Inflammatory macrophage treated with lipopolysaccharide for 1 hour (primary cell): ENCODE results near the gene PIK3CD.
"Not testable (repeated sequence)": the region's sequence is repeated elsewhere in the genome, so short reads cannot be mapped to it uniquely, and the experiment has no call there.

Experiments
- DNase-seq, 2 donors: peaks; one replicate each; pipeline ENCODE4 v3.0.0-alpha.2; 2020 to 2022

Gene PIK3CD

DNA sequence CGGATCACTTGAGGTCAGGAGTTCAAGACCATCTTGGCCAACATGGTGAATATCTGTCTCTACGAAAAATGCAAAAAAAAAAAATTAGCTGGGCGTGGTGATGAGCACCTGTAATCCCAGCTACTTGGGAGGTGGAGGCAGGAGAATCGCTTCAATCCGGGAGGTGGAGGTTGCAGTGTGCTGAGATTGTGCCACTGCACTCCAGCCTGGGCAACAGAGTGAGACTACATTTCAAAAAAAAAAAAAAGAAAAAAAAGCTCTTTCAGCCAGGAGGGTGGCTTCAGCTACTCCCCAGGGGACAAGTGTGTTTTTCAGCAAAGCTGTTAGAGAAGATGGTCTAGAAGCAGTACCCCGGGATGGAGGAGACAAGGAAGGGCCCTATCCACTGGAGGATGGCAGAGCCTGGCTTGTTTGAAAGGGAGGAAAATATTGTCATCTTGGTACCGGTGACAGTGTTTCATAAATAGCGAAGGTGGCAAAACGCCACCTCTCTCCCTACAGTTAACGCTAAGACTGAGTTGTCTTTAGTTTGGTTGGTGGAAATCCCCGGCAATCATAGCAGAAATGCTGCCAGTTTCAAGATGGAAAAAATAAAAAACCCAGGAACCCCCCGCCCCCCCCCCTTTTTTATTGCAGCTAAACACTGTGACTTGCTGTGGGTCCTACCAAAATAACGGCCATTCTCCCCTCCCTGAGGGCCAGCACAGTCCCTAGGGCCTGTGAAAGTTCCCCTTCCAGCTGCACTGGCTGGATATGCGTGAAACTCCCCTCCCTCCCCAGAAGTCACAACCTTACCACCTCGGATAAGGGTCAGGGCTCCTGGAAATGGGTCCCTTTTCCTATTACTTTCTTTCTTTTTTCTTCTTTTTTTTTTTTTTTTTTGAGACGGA lies 3.5 kb downstream of the PIK3CD start:
- DNase-seq = peak in 1 of 2 donors; percentile 18

DNA sequence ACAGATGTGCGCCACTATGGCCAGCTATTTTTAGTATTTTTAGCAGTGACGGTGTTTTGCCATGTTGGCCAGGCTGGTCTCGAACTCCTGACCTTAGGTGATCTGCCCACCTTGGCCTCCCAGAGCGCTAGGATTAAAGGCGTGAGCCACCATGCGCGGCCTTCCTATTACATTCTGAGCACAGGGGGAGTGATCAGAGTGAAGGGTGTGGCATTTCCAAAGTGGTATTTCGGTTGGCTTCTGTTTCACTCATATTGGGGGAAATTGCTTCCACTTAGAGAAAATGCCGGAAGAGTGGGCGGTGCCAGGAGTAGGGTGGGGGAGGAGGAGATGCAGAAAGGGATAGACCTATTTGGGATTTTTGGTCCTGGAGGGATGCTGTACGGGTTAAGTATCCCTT lies 4.3 kb downstream of the PIK3CD start:
- peak; percentile 21 to 51 for DNase-seq

DNA sequence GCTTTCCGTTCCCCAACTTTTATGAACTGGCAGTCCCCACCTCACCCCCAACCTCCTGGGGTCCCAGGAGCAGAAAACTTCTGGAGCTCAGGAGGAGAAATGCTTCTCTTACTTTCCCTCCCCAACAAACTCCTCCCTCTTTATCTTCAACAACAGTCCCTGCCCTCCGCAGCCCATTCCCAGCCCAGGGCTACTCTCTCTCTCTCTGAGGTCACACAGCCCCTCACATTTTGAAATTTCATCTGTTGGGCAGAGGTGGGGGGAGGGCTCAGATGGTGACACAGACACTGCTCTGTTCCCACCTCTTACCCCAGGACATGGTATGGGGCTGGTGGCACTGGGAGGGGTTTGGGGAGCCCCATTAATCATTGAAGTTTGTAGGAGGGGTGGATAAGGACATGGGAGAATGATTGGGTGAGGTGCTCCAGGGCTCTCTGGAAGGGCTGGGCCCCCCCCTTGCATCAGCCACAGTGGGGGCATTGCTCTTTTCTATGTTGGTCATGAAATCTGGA lies 6.0 kb downstream of the PIK3CD start:
- DNase-seq = peak; percentile 33 to 77

DNA sequence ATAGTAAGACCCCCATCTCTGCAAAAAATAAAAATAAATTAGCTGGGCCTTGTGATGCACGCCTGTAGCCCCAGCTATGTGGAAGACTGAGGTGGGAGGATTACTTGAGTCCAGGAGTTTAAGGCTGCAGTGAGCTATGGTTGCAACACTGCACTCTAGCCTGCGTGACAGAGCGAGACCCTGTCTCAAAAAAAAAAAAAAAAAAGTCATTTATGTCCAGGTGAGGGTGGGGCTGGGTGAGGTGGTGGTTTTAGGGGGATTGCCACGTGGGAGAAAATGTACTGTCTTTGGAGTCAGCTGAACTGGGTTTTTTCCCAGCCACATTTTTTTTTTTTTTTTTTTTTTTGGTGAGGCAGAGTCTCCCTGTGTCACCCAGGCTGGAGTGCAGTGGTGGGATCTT lies 6.7 kb downstream of the PIK3CD start:
- DNase-seq = peak; percentile 32 to 64

DNA sequence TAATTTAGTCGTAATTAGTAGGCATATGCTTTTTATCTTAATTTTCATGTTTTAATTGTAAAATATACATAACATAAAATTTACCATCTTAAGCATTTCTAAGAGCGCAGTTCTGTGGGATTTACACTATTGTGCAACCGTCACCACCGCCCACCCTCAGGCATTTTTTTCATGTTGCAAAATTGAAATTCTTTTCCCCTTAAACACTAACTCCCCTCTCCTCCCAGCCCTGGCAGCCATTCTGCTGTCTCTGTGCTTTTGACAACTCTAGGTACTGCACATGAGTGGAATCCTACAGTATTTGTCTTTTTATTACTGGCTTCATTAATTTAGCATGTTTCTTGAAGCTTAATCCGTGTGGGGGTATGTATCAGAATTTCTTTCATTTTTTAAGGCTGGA lies 7.8 kb downstream of the PIK3CD start:
- DNase-seq = peak; percentile 85 to 94

DNA sequence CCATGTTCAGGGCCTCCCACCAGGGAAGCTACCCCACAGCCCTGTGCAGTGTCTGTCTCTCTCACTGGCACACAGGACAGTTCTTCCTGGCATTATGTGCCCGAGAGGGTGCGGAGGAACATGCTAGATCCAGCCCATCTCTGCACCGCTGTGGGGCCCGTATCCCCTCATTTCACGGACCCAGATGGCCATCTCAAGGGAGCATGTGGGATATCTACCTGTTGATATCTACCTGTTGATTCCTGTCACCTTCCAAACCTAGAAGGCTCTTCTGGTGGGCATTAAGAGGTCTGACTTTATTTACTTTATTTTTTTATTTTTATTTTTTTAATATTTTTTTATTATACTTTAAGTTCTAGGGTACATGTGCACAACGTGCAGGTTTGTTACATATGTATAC lies 11.7 kb downstream of the PIK3CD start:
- DNase-seq = no peak

DNA sequence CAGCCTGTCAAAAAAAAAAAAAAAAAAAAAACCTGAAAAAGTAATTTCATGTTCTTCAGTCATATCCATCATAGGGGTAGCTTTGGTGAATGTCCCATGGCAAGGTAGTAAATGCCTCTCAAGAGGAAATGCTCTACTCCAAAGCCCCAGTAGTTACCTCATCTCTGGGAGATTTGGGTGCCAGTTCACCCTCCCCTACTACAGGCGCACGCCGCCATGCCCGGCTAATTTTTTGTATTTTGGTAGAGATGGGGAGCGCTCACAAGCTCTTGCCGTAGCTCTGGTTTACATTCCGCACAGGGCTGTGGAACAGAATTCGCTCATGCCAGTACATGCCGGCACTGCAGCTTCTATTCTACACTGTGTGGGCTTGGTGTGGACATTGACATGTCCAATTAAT lies 13.7 kb downstream of the PIK3CD start:
- no peak for DNase-seq

DNA sequence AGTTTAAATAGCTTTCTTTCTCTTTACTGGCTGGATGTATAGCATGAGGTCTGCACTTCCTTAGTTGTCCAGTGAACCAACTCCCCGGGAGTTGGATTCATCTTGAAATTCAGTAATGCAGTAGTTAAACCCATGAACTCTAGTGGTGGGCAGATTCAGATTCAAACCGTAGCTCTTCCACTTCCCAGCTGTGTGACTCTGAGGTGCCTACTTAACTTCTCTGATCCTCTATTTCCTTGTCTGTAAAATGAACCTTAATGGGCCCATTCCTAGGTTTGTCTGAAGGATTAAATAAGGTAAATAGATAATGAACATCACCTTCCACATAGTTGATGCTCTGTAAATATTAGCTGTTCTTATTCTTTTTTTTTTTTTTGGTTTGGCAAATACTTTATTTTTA lies 16.5 kb downstream of the PIK3CD start:
- DNase-seq = no peak

DNA sequence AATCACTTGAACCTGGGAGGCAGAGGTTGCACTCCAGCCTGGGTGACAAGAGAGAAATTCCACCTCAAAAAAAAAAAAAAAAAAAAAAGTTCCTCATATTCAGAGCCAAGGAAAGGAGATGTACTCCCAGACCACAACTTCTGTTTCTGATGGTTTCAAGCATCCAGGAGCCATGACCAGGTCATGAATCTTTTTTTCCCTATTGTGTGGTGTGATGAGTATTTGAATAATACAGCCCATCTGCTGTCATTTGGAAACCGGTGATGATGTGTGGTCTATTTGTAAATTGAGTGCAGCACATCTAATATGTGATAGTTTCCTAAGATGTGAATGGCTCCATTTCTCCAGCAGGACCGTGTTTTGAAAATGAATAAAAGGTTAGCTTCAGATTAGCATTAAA lies 18.6 kb downstream of the PIK3CD start:
- DNase-seq = peak; percentile 78 to 81

DNA sequence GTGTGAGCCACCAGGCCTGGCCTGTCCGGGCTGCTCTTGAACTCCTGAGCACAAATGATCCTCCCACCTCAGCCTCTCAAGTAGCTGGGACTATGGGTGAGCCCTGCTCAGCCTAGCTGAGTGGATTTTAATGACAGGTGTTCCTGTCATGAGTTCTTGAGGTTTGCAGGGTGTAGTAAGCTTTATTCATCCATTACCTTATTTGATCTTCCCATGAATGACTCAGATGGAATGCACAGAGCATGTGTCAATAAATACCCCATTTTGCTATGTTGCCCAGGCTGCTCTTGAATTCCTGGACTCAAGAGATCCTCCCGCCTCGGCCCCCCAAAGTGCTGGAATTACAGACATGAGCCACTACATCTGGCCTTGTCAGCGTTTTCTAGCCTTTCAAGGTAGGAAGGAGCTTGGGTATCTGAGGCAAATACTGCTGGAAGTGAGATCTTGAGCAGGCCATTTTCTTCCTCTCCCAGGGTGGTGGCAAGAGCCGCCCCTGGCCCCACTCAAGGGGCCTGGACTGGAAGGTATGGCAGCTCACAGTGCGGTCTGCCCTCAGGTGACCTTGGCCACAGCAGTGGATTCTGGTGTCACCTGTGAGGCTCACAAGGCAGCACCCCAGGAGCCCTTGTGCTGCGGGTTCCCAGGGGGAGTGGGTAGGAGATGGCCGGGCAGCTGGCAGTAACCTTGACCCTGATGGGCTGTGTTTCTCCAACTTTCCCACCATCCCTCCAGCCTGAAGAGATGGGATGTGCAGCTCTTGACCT lies 20.0 kb downstream of the PIK3CD start:
- DNase-seq = no peak

DNA sequence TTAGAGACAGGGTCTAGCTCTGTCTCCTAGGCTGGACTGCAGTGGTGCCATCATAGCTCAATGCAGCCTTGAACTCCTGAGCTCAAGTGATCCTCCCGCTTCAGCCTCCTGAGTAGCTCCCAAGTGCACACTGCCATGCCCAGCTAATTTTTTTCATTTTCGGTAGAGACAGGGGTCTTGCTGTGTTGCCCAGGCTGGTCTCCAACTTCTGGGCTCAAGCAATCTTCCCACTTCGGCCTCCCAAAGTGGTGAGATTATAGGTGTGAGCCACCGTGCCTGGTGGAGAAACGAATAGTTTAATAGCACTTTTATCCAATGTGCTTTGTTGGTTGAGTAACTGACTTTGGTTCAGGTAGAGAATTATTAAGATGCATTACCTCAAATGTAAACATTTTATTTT lies 20.9 kb downstream of the PIK3CD start:
- DNase-seq = no peak

DNA sequence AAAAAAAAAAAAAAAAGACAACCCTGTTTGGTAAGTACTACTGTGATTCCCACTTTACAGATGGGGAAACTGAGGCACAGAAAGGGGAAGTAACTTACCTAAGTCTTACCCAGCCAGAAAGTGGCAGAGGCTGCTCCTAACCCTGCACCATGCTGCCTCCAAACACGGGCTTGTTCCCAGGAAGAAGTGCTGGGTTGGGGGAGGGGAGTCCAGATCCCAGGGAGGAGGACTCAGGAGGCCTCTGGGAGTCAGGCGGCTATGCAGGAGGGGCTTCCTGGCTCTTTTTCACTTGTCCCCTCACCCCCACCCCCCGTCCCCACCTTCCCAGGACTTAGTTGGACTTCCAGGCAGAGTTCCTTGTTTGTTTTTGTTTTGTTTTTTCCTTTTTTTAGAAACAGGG lies 23.9 kb downstream of the PIK3CD start:
- no peak for DNase-seq

DNA sequence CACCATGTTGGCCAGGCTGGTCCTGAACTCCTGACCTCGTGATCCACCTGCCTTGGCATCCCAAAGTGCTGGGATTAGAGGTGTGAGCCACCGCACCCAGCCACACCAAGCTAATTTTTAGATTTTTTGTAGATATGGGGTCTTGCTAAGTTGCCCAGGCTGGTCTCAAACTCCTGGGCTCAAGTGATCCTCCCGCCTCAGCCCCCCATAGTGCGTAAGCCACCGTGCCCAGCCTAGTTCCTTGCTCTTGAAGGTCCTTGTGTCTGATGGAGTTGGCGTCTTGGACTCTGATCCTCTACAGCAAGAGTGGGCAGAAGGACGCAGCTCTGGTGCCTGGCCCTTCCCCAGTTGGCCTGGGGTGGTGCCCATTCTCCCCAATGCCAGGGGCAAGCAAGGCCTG lies 24.6 kb downstream of the PIK3CD start:
- DNase-seq = not testable (repeated sequence)

DNA sequence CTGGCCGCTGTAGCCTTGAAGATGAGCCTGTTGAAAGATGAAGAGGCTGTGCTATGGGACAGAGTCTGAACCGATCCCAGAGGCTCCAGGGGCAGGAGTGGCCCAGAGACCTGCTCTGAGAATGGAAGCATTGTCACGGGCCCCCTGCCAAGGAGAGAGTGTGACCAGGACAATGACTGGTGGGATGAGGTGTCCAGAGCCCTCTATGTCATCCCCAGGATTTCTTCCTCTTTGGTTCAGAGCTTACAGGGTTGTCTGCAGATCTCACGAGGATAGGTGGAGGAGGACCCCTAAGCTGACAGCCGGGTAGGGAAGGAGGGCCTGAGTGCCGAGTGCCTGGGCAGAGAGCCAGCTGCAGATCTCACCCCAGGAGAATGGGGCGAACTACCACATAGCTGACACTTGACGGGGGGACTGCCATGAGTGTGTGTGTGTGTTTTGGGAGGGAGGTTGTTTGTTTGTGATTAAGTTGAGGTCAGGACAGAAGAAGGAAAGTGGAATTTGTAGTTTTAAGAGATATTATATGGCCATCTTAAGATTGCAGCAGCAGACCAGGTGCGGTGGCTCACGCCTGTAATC lies 25.4 kb downstream of the PIK3CD start:
- no peak for DNase-seq

DNA sequence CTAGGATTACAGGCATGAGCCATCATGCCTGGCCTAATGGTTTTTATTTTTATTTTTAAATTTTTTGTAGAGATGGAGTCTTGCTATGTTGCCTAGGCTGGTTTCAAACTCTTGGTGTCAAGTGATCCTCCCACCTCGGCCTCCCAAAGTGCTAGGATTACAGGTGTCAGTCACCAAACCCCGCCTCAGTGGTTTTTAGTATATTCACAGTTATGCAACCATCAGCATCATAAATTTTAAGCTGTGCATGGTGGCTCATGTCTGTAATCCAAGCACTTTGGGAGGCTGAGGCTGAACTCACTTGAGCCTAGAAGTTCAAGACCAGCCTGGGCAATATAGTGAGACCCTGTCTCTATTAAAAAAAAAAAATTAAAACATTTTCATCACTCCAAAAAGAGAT lies 28.6 kb downstream of the PIK3CD start:
- DNase-seq = no peak

DNA sequence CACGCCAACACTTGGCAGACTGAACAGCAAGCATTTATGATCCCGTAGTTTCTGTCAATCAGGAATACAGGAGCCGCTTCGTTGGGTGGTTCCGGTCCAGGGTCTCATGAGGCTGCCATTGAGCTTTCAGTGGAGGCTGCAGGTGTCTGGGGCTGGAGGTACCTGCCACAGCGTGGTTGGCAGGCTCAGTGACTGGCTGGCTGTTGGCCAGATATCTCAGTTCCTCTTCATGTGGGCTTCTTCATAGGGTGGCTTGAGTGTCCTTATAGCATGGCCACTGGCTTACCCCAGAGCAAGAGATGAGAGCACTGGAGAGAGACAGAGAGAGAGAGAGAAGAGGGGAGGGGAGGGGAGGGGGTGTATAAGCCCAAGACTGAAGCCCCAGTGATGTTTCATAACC lies 29.3 kb downstream of the PIK3CD start:
- DNase-seq = no peak

DNA sequence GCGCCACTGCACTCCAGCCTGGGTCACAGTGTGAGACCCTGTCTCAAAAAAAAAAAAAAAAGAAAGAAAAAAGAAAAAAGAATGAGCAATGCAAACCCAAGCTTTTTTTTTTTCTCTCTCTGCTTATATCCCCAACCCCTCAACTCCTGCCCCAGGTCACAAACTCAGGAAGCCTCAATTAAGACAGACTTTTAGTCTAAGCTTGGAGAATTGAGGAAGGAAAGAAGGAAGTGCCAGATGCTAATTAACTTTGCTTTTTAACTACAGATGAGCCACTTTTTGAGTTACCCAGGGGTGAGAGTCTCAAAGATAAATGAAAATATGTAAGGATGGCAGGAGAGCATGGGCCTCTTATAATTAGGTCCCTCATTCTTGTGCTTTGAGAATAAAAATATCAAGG lies 33.3 kb downstream of the PIK3CD start:
- no peak for DNase-seq

DNA sequence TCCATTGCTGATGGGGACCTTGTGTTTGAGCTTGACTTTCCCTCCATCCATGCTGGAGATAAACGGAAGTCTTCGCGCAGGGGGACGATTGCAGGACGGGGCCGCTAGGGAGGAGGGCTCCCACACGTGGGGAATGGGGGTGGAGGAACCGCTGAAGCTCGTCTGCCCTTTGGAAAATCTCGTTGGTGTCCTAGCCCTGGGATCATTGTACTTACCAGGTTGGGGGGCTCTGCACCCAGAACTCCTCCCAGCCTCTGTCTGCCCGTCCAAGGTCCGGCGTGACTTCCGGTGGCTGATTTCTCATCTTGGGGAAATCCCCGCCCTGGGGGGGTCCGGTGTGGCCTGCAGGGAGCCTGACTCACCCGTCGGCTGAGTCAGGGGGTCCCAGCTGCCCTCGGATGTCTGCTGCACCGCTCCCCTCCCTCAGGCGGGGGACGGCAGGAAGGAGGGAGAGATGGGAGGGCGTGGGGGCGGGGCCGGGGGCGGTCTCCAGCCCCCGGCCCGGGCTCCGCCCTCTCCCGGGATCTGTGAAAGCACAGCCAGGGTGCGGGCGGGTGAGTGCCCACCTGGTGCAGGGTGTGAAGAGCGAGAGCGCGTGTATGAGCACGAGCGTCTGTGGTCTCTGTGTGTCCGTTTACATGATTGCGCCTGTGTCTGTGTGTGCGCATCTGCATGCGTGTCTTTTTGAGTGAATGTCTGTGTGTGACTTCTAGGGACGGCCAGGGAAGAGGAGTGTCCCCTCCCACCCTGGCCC lies 35.8 kb downstream of the PIK3CD start:
- DNase-seq = peak; percentile 65 to 73

DNA sequence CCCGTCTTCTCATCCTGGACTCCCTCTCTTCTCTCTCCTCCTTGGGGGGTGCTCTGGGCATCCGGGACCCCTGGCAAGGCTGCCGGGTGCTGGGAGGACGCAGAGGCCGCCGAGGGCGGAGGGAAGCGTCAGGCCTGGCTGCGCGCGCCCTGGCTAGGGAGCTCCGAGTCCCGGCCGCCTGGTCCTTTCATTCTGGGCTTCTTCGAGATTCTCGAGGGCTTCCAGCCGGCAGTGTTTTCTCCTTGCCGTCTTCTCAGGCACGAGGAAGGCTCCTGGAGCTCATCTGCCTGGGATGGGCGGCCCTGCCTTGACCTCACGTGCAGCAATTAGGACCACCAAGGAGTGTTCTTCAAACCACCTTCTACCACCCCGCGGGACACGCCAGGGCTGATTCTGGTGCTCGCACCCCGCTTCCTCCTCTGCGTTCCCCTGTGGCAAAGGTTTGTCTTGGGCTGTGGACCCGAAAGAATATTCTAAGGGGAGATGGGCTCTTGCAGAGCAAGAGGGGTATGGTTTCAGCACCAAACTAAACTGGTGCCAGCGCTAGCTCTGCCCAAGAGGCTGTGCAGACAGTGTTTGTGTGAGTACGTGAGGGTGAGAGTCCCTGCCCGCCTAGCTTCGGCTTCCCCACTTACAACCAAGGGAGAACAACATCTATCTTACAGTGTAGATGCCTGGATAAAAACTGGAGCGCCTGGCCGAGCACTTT lies 36.5 kb downstream of the PIK3CD start:
- no peak for DNase-seq

DNA sequence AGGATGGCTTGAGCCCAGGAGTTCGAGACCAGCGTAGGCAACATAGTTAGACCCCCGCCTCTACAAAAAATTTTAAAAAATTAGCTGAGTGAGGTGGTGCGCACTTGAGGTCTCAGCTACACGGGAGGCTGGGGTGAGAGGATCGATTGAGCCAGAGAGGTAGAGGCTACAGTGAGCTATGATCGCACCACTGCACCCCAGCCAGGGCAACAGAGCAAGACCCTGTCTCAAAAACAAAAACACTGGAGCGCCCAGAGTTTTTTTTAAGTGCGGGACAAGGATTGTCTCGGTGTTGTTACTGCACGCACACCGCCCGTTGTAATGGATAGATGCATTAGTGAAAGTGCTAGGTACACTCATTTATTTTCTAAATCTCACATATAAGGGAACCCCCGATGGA lies 37.1 kb downstream of the PIK3CD start:
- no peak for DNase-seq

DNA sequence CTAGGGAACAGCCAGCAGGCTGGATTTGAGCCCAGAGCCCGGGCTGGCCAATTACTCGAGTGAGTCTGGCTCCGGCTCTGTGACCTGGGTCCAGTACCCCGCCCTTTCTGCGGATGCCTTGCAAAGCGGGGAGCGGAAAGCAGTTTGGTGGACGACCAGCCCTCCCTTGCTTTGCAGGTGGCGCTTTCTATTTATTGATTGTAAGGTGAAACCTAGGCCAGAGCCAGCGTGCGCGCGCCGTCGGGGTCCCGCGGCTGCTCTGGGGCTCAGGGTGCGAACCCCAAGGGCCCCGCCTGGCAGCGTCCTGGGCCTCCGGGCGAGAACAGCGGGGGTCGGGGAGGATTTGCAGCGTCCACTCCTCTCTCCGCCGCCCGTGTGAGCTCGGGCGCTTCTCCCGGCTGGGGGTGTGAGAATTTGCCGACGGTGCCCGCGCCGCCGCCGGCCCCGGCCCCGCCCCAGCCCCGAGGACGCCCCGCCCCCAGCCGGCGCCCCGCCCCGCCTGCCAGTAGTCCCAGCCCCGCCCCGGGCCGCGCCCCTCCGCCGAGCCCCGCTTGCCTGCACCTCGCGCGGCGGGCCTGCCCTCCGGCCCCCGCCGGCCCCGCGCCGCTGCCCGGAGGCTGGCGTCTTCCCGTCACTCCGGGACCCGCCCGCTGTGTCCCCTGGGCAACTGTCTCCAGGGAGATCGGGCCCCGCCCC lies 37.6 kb downstream of the PIK3CD start:
- peak; percentile 51 to 59 for DNase-seq

DNA sequence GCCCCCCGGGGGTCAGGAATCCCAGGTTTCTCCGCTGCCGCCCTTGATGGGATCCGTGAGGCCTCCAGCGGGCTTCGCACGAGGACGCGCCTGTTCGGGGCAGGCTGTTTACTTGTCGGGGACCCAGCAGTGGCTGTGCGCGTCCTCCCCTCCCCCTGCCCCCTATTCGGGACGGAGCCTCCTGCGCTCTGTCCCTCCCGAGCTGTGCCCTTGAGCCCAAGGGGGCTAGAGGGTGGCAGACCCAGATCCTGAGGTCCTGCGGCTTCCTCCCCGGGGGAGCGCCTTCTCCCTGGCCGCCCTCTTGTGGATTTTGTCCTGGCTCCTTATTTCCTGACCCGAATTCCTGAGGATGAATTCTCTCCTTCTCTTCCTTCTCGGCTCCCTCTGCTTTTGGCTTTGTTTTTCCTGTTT lies 38.4 kb downstream of the PIK3CD start:
- DNase-seq = no peak
